Astrocyte (in vitro differentiated cells and primary cell): ENCODE data around the gene ZNF326. TPM values are rescaled to one million over a fixed set of nuclear protein-coding genes. Genes with fewer than 3 reads are reported as not detected.
A peak's percentile ranks its signal among the peaks of the same experiment; 100 is the strongest.

Experiments
- DNase-seq: peaks from one replicate; pipeline ENCODE4 v3.0.0-alpha.2; 2010; ENCODE audit warnings: low read depth
- FAIRE-seq: peaks from 2 replicates; lab custom pipeline; 2011; peaks lifted over from hg19 to GRCh38; lab: Jason Lieb, UNC
- H2AFZ ChIP-seq: 2 replicates; pipeline ENCODE4 v1.6.0; 2012; ENCODE audit warnings: low read depth, low read length, inconsistent platforms
- H3K27ac ChIP-seq: 2 replicates; pipeline ENCODE4 v1.5.1; 2011; ENCODE audit warnings: low read depth, low read length, inconsistent platforms
- H3K27me3 ChIP-seq: 2 replicates; pipeline ENCODE4 v1.6.0; 2011; ENCODE audit warnings: low read length, inconsistent platforms; ENCODE audit not compliant: insufficient read depth
- H3K36me3 ChIP-seq: 2 replicates; pipeline ENCODE4 v1.5.1; 2011; ENCODE audit warnings: low read length, inconsistent platforms; ENCODE audit not compliant: insufficient read depth
- H3K4me1 ChIP-seq: 2 replicates; pipeline ENCODE4 v1.5.1; 2011; ENCODE audit warnings: low read length, inconsistent platforms; ENCODE audit not compliant: insufficient read depth
- H3K4me2 ChIP-seq: 2 replicates; pipeline ENCODE4 v1.6.0; 2012; ENCODE audit warnings: low read length, inconsistent platforms
- H3K4me3 ChIP-seq: 2 replicates; pipeline ENCODE4 v1.5.1; 2011; ENCODE audit warnings: low read depth, mild to moderate bottlenecking, low read length, inconsistent platforms; ENCODE audit not compliant: insufficient read depth
- H3K79me2 ChIP-seq: 2 replicates; pipeline ENCODE4 v1.6.0; 2012; ENCODE audit warnings: mild to moderate bottlenecking, low read length, inconsistent platforms; ENCODE audit not compliant: insufficient read depth
- H3K9ac ChIP-seq: 2 replicates; pipeline ENCODE4 v1.6.0; 2012; ENCODE audit warnings: mild to moderate bottlenecking, low read length, inconsistent platforms
- H3K9me3 ChIP-seq: 2 replicates; pipeline ENCODE4 v1.5.1; 2012; ENCODE audit warnings: low read depth, mild to moderate bottlenecking, low read length, inconsistent platforms; ENCODE audit not compliant: insufficient read depth
- H4K20me1 ChIP-seq: 2 replicates; pipeline ENCODE4 v1.6.0; 2012; ENCODE audit warnings: low read length, inconsistent platforms; ENCODE audit not compliant: insufficient read depth
- H3K27ac Mint-ChIP-seq: one replicate; pipeline ENCODE4 v1.8.0; 2021; ENCODE audit warnings: mild to moderate bottlenecking, mixed read lengths; ENCODE audit not compliant: unreplicated experiment
- H3K27me3 Mint-ChIP-seq: one replicate; pipeline ENCODE4 v1.8.0; 2021; ENCODE audit warnings: low read depth, mixed read lengths; ENCODE audit not compliant: unreplicated experiment
- H3K36me3 Mint-ChIP-seq: one replicate; pipeline ENCODE4 v1.8.0; 2021; ENCODE audit warnings: low read depth, mixed read lengths; ENCODE audit not compliant: unreplicated experiment
- H3K4me1 Mint-ChIP-seq: one replicate; pipeline ENCODE4 v1.8.0; 2021; ENCODE audit warnings: low read depth, mixed read lengths; ENCODE audit not compliant: unreplicated experiment
- H3K4me3 Mint-ChIP-seq: one replicate; pipeline ENCODE4 v1.8.0; 2021; ENCODE audit warnings: mild to moderate bottlenecking, moderate library complexity, mixed read lengths; ENCODE audit not compliant: unreplicated experiment
- H3K9me3 Mint-ChIP-seq: one replicate; pipeline ENCODE4 v1.8.0; 2021; ENCODE audit warnings: mild to moderate bottlenecking, mixed read lengths; ENCODE audit not compliant: unreplicated experiment
- CTCF ChIP-seq: IDR thresholded peaks from 2 replicates; pipeline ENCODE4 v1.5.1; 2011; ENCODE audit warnings: low read depth, mild to moderate bottlenecking, inconsistent platforms, low read length, moderate library complexity; ENCODE audit not compliant: insufficient read depth
- EZH2 ChIP-seq: IDR thresholded peaks from 2 replicates; pipeline ENCODE4 v1.6.1; 2012; ENCODE audit warnings: mild to moderate bottlenecking, low read length, inconsistent platforms; ENCODE audit not compliant: insufficient read depth
- total RNA-seq: library from RNA; stranded (reverse); gene quantifications from 2 replicates; pipeline ENCODE4 v1.2.1, GENCODE V29; 2021

Gene ZNF326
- total RNA-seq, 1 donor from 2014 or later: 27.7 TPM

GRCh38 chr1:89994231-89994804 is 592 bp upstream of the ZNF326 start:
- Histone ChIP-seq H3K4me2 (peak overlapping the region; percentile 87), H3K9me3 (no peaks in the 10 kb centered on the region), H3K79me2 (peaks cover 43% of the 10 kb centered on the region), H3K4me1 (peaks cover 20% of the 10 kb centered on the region), H3K4me3 (peak overlapping the region; percentile 83), H3K27ac (peak overlapping the region; percentile 99), H3K9ac (peak overlapping the region; percentile 99), H2AFZ (peak overlapping the region; percentile 85), H4K20me1 (peaks cover 31% of the 10 kb centered on the region), H3K27me3 (no peaks in the 10 kb centered on the region), H3K36me3 (no peaks in the 10 kb centered on the region)
- H3K27me3 Mint-ChIP-seq: no peaks in the 10 kb centered on the region
- no peaks in the 10 kb centered on the region for H3K9me3 Mint-ChIP-seq
- H3K36me3 Mint-ChIP-seq: no peaks in the 10 kb centered on the region
- FAIRE-seq (no peak), DNase-seq (no peak)
- TF ChIP-seq CTCF: no peak
- TF ChIP-seq EZH2: no peak
- H3K4me1 Mint-ChIP-seq: peaks cover 31% of the 10 kb centered on the region
- peak overlapping the region; percentile 85 for H3K27ac Mint-ChIP-seq
- peak overlapping the region; percentile 95 for H3K4me3 Mint-ChIP-seq

DNA sequence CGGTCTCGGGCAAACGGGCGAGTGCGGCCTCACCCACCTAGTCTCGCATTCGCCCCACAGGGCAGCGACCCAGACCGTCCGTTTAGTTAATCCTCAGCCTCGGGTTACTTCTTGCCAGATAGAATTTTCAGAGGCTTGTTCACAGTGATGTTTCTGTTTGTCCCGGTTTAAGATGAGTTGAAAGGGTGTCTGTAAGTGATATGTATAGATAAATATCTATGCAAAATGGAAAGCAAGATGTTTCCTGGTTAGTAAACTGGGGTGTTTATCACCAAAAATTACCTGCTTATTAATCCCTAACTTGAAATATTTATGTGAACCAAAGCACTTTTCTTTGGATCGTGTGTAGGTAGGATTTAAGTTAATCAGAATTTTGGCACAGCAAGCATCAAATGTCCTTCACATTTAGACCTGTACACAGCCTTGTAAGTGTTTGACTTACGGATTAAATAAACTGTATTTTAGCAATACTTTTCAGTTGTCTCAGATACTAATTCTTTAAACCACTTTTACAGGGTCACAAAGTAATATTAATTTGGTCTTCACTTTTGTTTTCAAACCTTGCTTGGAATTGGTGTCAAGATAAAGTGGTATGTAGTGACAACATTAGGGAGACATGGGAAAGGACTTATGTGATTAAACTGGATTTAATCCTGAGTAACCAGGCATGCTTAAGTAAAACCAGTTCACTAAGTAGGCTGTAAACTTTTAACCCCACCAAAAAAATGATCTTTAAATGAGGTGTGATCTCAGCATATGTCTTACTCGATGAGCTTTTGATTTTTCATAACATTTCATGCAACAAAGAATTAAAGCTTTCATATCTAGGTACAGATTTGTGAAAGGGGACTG is 914 bp downstream of the ZNF326 start:
- Histone ChIP-seq H3K4me2 (peak overlapping the region; percentile 87), H3K27me3 (no peaks in the 10 kb centered on the region), H3K27ac (peak overlapping the region; percentile 99), H3K36me3 (peaks cover 4% of the 10 kb centered on the region), H3K4me1 (peaks cover 20% of the 10 kb centered on the region), H2AFZ (peak overlapping the region; percentile 85), H3K9ac (peak overlapping the region; percentile 99), H3K79me2 (peaks cover 59% of the 10 kb centered on the region), H3K9me3 (no peaks in the 10 kb centered on the region), H3K4me3 (peak overlapping the region; percentile 83), H4K20me1 (peaks cover 45% of the 10 kb centered on the region)
- Mint-ChIP-seq H3K27me3 (no peaks in the 10 kb centered on the region), H3K4me1 (peaks cover 31% of the 10 kb centered on the region), H3K4me3 (peak overlapping the region; percentile 95), H3K36me3 (peaks cover 4% of the 10 kb centered on the region), H3K27ac (peak overlapping the region; percentile 98), H3K9me3 (no peaks in the 10 kb centered on the region)
- FAIRE-seq (peak; percentile 58), DNase-seq (peak; percentile 29)
- TF ChIP-seq CTCF: no peak
- TF ChIP-seq EZH2: no peak
